SU-DHL-6 (cell line): ENCODE measurements around the gene PTMS.

Source experiments
- CTCF ChIP-seq: fragments of 200-600 bp; sonication (generic); IDR thresholded peaks from one replicate; pipeline ENCODE4 v1.5.1; 2017; ENCODE audit warnings: antibody characterized with exemption, mild to moderate bottlenecking, low read length, moderate library complexity; ENCODE audit not compliant: insufficient read depth, poor library complexity, severe bottlenecking
- EZH2phosphoT487 ChIP-seq: fragments of 200-600 bp; sonication (generic), shearing (Covaris generic); conservative IDR thresholded peaks from 2 replicates; pipeline ENCODE4 v1.6.1; 2018; ENCODE audit warnings: mild to moderate bottlenecking, antibody characterized with exemption, low read length, moderate library complexity, mixed read lengths

DNA sequence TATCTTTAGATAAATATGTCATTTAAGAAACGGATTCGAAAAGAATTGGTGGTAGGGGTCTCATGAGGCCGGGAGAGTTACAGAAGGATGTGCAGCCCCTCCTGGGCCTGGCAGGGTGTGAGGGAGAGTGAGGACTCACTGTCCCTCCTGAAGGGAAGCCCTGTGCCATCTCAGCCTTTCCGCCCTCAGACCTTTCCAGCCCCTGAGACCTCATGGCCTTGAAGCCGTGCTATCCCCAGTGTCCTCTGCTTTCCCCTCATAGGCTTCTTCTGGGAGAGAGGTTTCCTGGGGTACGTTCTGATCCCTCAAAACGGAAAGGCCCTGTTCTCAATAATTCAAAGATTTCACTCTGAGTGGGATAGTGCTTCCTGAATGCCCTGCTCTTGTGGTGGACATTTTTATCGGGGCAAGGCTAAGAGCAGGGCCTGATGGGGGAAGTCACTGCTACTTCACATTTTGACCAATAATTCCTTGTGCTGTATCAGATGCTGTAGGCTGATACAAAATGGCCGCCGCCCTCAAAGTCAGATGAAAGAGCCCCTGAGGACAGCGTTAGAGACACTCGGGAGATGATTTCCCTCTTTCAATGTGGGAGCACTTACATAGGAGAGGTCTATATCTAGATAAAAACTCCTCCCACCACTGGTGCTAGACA lies 24.5 kb downstream of the PTMS start:
- TF ChIP-seq CTCF (no peak), EZH2phosphoT487 (no peak)
